GM12878 (cell line): ENCODE measurements around the gene RINT1. TPM values are rescaled to one million over a fixed set of nuclear protein-coding genes. Genes with fewer than 3 reads are reported as not detected.
"Not testable (repeated sequence)": the region's sequence is repeated elsewhere in the genome, so short reads cannot be mapped to it uniquely, and the experiment has no call there.

Source experiments
- ATAC-seq: fragments of 200-7000 bp; cut with Tn5 transposase; 3 replicates; pipeline ENCODE4 v1.9.1; 2020; ENCODE audit warnings: mild to moderate bottlenecking, moderate library complexity
- BruUV-seq: library from RNA; stranded (reverse); fragments of 400-500 nt; replicated peaks from 2 replicates; lab custom pipeline; 2021; lab: Mats Ljungman, UMichigan
- CTCF ChIA-PET: fragments of 300-600 bp; sonication (Branson Sonifier 250); formaldehyde crosslinking; extraction: SDS; loops from one replicate; lab custom pipeline; 2021; ENCODE audit warnings: inconsistent platforms; lab: Yijun Ruan, JAX
- POLR2A ChIA-PET: fragments of 350-600 bp; formaldehyde crosslinking; extraction: SDS; loops from one replicate; lab custom pipeline; 2021; ENCODE audit warnings: inconsistent platforms; lab: Charles Lee
- RAD21 ChIA-PET: fragments of 300-600 bp; sonication (Branson Sonifier 250); formaldehyde crosslinking; loops from one replicate; lab custom pipeline; 2023; ENCODE audit warnings: antibody characterized with exemption; ENCODE audit not compliant: unreplicated experiment; lab: Charles Lee
- SMC1A ChIA-PET: fragments of 300-600 bp; sonication (Branson Sonifier 250); formaldehyde crosslinking; loops from one replicate; lab custom pipeline; 2023; ENCODE audit not compliant: unreplicated experiment, uncharacterized antibody; lab: Charles Lee
- DNase-seq: peaks from one replicate; pipeline ENCODE4 v3.0.0-alpha.2; 2011; ENCODE audit warnings: low read depth, low spot score
- FAIRE-seq: peaks from 3 replicates; lab custom pipeline; 2011; peaks lifted over from hg19 to GRCh38; lab: Jason Lieb, UNC
- H2AFZ ChIP-seq: 2 replicates; pipeline ENCODE4 v1.6.0; 2011; ENCODE audit warnings: low read depth, low read length, control low read depth; ENCODE audit not compliant: control insufficient read depth
- H3K27ac ChIP-seq: 2 replicates; pipeline ENCODE4 v1.5.1; 2011; ENCODE audit warnings: control low read depth; ENCODE audit not compliant: control insufficient read depth, insufficient read depth
- H3K27me3 ChIP-seq, 2 experiments: replicated peaks in 1 of 2; 2 replicates each; pipeline versions ENCODE4 v1.6.0 to v1.6.1; 2011; ENCODE audit warnings: low read length in 1 of 2; ENCODE audit not compliant: control insufficient read depth in 2 of 2, insufficient read depth in 2 of 2
- H3K36me3 ChIP-seq, 2 experiments: 2 replicates each; pipeline ENCODE4 v1.5.1; 2011; ENCODE audit warnings: low read length in 1 of 2; ENCODE audit not compliant: control insufficient read depth in 2 of 2, insufficient read depth in 2 of 2
- H3K4me1 ChIP-seq: 2 replicates; pipeline ENCODE4 v1.6.1; 2011; ENCODE audit warnings: mild to moderate bottlenecking, low read length, moderate library complexity, mixed read lengths; ENCODE audit not compliant: control insufficient read depth, insufficient read depth
- H3K4me2 ChIP-seq: 2 replicates; pipeline ENCODE4 v1.6.0; 2011; ENCODE audit warnings: control low read depth; ENCODE audit not compliant: control insufficient read depth, insufficient read depth
- H3K4me3 ChIP-seq: fragments of 200-600 bp; sonication (generic); 2 replicates; pipeline ENCODE4 v1.5.1; 2016
- H3K79me2 ChIP-seq: 2 replicates; pipeline ENCODE4 v1.6.0; 2011; ENCODE audit warnings: low read length; ENCODE audit not compliant: control insufficient read depth, insufficient read depth
- H3K9ac ChIP-seq: 2 replicates; pipeline ENCODE4 v1.8.0; 2011; ENCODE audit warnings: low read length, control low read depth, mixed read lengths; ENCODE audit not compliant: control insufficient read depth, insufficient read depth
- H3K9me3 ChIP-seq: replicated peaks from 3 replicates; pipeline ENCODE4 v1.5.1; 2011; ENCODE audit warnings: mild to moderate bottlenecking, low read length; ENCODE audit not compliant: control insufficient read depth, insufficient read depth
- H4K20me1 ChIP-seq: 2 replicates; pipeline ENCODE4 v1.6.0; 2011; ENCODE audit not compliant: control insufficient read depth, insufficient read depth
- CBX3 ChIP-seq: fragments of 200-600 bp; sonication (generic); IDR thresholded peaks from 2 replicates; pipeline ENCODE4 v1.6.1; 2016; ENCODE audit warnings: low read depth, borderline replicate concordance
- CREB1 ChIP-seq: IDR thresholded peaks from 2 replicates; pipeline ENCODE4 v1.6.1; 2012; ENCODE audit warnings: low read depth, mild to moderate bottlenecking, inconsistent platforms
- DPF2 ChIP-seq: fragments of 450-650 bp; IDR thresholded peaks from 2 replicates; pipeline ENCODE4 v1.6.1; 2017; ENCODE audit warnings: mild to moderate bottlenecking
- E2F8 ChIP-seq: fragments of 450-650 bp; IDR thresholded peaks from 2 replicates; pipeline ENCODE4 v1.6.1; 2018; ENCODE audit warnings: mild to moderate bottlenecking, low read depth, moderate library complexity; ENCODE audit not compliant: partially characterized antibody
- PBX3 ChIP-seq: IDR thresholded peaks from 2 replicates; pipeline ENCODE4 v1.6.1; 2011; ENCODE audit warnings: mild to moderate bottlenecking, low read depth, low read length, moderate library complexity; ENCODE audit not compliant: insufficient replicate concordance
- POU2F2 ChIP-seq: IDR thresholded peaks from 3 replicates; pipeline ENCODE4 v1.6.1; 2011; ENCODE audit warnings: low read depth, mild to moderate bottlenecking, low read length, borderline replicate concordance
- SMARCA5 ChIP-seq: fragments of 450-650 bp; IDR thresholded peaks from 2 replicates; pipeline ENCODE4 v1.6.1; 2017; ENCODE audit warnings: mild to moderate bottlenecking
- TBL1XR1 ChIP-seq: IDR thresholded peaks from 2 replicates; pipeline ENCODE4 v1.6.1; 2012; ENCODE audit warnings: low read depth, low read length, improper control_type of control experiment
- TCF7 ChIP-seq: IDR thresholded peaks from 2 replicates; pipeline ENCODE4 v1.6.1; 2014; ENCODE audit warnings: antibody characterized with exemption, borderline replicate concordance
- WRNIP1 ChIP-seq: IDR thresholded peaks from 2 replicates; pipeline ENCODE4 v1.6.1; 2011; ENCODE audit warnings: low read depth, low read length, improper control_type of control experiment, borderline replicate concordance
- WGBS: methylation state at CpG from one replicate; pipeline ENCODE4 v1.1.6; 2016; ENCODE audit warnings: low lambda C conversion rate; ENCODE audit not compliant: insufficient replicate concordance, insufficient coverage; ENCODE audit errors: missing lambda C conversion rate; 5-methylcytosine and 5-hydroxymethylcytosine counted together
- in situ Hi-C: fragments of 300-500 bp; cut with MboI; formaldehyde crosslinking; loops from 9 replicates; pipeline ENCODE4 v1.14.3; 2018; ENCODE audit warnings: mixed read lengths
- intact Hi-C: fragments of 100-400 bp; cut with micrococcal nuclease; formaldehyde crosslinking; loops from one replicate; pipeline ENCODE4 v1.14.2; 2022; ENCODE audit not compliant: unreplicated experiment
- polyA plus RNA-seq, 11 experiments: library from polyadenylated mRNA; depleted of rRNA in 4 of 11; unstranded in 6 of 11; stranded (reverse) in 5 of 11; fragments of >200 nt; fragmentation: Nextera tagmentation in 4 of 11; fragmentation: Illumina TruSeq in 1 of 11; extraction: Ambion mirVana in 4 of 11; extraction: Trizol in 1 of 11; gene quantifications; 1 replicate in 1 of 11; 2 replicates in 10 of 11; pipeline versions ENCODE4 v1.2.1 to v1.2.3, GENCODE V29; 2011 to 2016; ENCODE audit warnings: inconsistent platforms in 2 of 11, missing spikeins in 2 of 11, low read depth in 1 of 11
- total RNA-seq, 4 experiments: library from RNA; depleted of rRNA in 3 of 4; stranded (reverse); fragments of >200 nt in 3 of 4; fragmentation: Illumina TruSeq in 1 of 4; extraction: Trizol in 1 of 4; gene quantifications; 2 replicates each; pipeline versions ENCODE4 v1.2.1 to v1.2.3, GENCODE V29; 2013 to 2021

RINT1 gene
- total and polyA plus RNA-seq, 10 of the 15 experiments (the other 5 are each of a cell fraction or from before 2014, with no cell fraction given) = 6.7 to 32.3 (median 17.3) TPM

- SMC1A ChIA-PET = interaction anchor here (0.6 kb wide), 1 partner anchor 62 kb away, joined by 3 read pairs; no protein-coding TSS in a partner anchor
- H3K27ac ChIP-seq, in situ Hi-C loops, H3K4me3 ChIP-seq, CTCF ChIA-PET, H3K27me3 ChIP-seq, FAIRE-seq, RAD21 ChIA-PET, H3K4me2 ChIP-seq, H3K36me3 ChIP-seq, H3K9ac ChIP-seq, BruUV-seq, intact Hi-C loops, H3K9me3 ChIP-seq, DNase-seq, POLR2A ChIA-PET, H4K20me1 ChIP-seq, H2AFZ ChIP-seq, ATAC-seq, H3K4me1 ChIP-seq: not testable (repeated sequence)
- peaks cover 26% of the 10 kb centered on the region for H3K79me2 ChIP-seq
- 99% methylated on average over 7 of the region's 7 CpGs for WGBS
These were observed 16.4 kb upstream of the RINT1 start for GRCh38 chr7:105515610-105516009.

GRCh38 chr7:105519353-105519752, 12.6 kb upstream of the RINT1 start:
- Histone ChIP-seq H3K27ac (no peak overlapping the region), H4K20me1 (no peaks in the 10 kb centered on the region), H3K4me3 (0 out of 2 replicates have a peak overlapping the region, but pooled peaks have one; percentile 22), H2AFZ (no peak overlapping the region), H3K9me3 (no peaks in the 10 kb centered on the region), H3K79me2 (peaks cover 29% of the 10 kb centered on the region), H3K4me1 (peaks cover 7% of the 10 kb centered on the region; the same call in 1 of the 2 replicates), H3K27me3 (no peaks in the 10 kb centered on the region), H3K9ac (no peak overlapping the region), H3K36me3 (no peaks in the 10 kb centered on the region; a peak in 1 of 4 replicates), H3K4me2 (no peak overlapping the region)
- ATAC-seq (no peak), DNase-seq (no peak), FAIRE-seq (no peak)
- WGBS = 86% methylated on average over 6 of the region's 6 CpGs
- ChIA-PET POLR2A (interaction anchor here (1.2 kb wide), 1 partner anchor 12 kb away, joined by 3 read pairs; no protein-coding TSS in a partner anchor), RAD21 (no interaction called here), CTCF (interaction anchor here (1.0 to 1.4 kb wide), 2 partner anchors 12 to 72 kb away, joined by 4 to 8 read pairs; partner anchors contain the start of gene RINT1), SMC1A (interaction anchor here (1.3 to 1.9 kb wide), 3 partner anchors 10 to 15 kb away, joined by 5 to 7 read pairs (median 5); partner anchors contain the start of gene RINT1)
- intact Hi-C loops = no loop called here
- no TSS peak for BruUV-seq
- in situ Hi-C loops = no loop called here
- TF ChIP-seq PBX3 (no peak), TBL1XR1 (no peak), CREB1 (no peak), WRNIP1 (no peak), E2F8 (no peak), CBX3 (no peak), SMARCA5 (no peak), TCF7 (no peak), POU2F2 (no peak), DPF2 (no peak)
